Measurements from ENCODE around the gene AMIGO3.

Gene AMIGO3

GRCh38 chr3:49734752-49735151, 15.3 kb upstream of the AMIGO3 start:
- DNase-seq (ENCODE audit: low read depth): no peak
- TF ChIP-seq, protein P1, sequence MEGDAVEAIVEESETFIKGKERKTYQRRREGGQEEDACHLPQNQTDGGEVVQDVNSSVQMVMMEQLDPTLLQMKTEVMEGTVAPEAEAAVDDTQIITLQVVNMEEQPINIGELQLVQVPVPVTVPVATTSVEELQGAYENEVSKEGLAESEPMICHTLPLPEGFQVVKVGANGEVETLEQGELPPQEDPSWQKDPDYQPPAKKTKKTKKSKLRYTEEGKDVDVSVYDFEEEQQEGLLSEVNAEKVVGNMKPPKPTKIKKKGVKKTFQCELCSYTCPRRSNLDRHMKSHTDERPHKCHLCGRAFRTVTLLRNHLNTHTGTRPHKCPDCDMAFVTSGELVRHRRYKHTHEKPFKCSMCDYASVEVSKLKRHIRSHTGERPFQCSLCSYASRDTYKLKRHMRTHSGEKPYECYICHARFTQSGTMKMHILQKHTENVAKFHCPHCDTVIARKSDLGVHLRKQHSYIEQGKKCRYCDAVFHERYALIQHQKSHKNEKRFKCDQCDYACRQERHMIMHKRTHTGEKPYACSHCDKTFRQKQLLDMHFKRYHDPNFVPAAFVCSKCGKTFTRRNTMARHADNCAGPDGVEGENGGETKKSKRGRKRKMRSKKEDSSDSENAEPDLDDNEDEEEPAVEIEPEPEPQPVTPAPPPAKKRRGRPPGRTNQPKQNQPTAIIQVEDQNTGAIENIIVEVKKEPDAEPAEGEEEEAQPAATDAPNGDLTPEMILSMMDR (IDR thresholded peaks at IDR 0.05; ENCODE audit: low read length, missing control alignments): no peak
- H3K4me3 ChIP-seq (replicated peaks; ENCODE audit: low read depth, low read length): no peak overlapping the region

GRCh38 chr3:49733551-49733950, 14.1 kb upstream of the AMIGO3 start:
- peak; percentile 24 for DNase-seq (ENCODE audit: low read depth)
- TF ChIP-seq, protein P1 (IDR thresholded peaks at IDR 0.05; ENCODE audit: low read length, missing control alignments): no peak
- no peak overlapping the region for H3K4me3 ChIP-seq (replicated peaks; ENCODE audit: low read depth, low read length)

DNA sequence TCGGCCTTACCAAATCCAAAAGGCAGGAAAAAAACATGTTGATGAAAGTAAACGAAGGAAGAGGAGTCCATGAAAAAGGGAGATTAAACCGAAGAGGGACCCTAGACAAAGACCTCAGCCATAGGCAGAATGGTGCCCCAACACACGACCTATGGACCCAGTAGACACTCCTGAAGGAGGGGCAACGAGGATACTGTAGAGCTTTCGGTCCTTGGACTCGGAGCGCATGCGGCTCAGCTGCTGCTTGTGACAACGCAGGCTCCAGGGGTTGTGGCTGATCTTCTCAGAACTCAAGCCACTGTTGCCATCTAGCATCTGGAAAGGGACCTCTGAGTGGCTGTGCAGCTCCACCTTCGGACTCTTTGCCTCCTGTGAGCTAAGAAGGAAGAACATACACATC, 13.1 kb upstream of the AMIGO3 start:
- DNase-seq (ENCODE audit: low read depth): no peak
- TF ChIP-seq, protein P1 (IDR thresholded peaks at IDR 0.05; ENCODE audit: low read length, missing control alignments): no peak
- H3K4me3 ChIP-seq (replicated peaks; ENCODE audit: low read depth, low read length): no peak overlapping the region

- H3K4me3 ChIP-seq (replicated peaks; ENCODE audit: low read depth, low read length): no peak overlapping the region
- no peak for DNase-seq (ENCODE audit: low read depth)
- TF ChIP-seq, protein P1 (IDR thresholded peaks at IDR 0.05; ENCODE audit: low read length, missing control alignments): no peak
Measured at GRCh38 chr3:49729966-49730609, 10.6 kb upstream of the AMIGO3 start.

GRCh38 chr3:49727924-49728361, 8.5 kb upstream of the AMIGO3 start:
- no peak for DNase-seq (ENCODE audit: low read depth)
- H3K4me3 ChIP-seq (replicated peaks; ENCODE audit: low read depth, low read length): no peak overlapping the region
- TF ChIP-seq, protein P1 (IDR thresholded peaks at IDR 0.05; ENCODE audit: low read length, missing control alignments): no peak

DNA sequence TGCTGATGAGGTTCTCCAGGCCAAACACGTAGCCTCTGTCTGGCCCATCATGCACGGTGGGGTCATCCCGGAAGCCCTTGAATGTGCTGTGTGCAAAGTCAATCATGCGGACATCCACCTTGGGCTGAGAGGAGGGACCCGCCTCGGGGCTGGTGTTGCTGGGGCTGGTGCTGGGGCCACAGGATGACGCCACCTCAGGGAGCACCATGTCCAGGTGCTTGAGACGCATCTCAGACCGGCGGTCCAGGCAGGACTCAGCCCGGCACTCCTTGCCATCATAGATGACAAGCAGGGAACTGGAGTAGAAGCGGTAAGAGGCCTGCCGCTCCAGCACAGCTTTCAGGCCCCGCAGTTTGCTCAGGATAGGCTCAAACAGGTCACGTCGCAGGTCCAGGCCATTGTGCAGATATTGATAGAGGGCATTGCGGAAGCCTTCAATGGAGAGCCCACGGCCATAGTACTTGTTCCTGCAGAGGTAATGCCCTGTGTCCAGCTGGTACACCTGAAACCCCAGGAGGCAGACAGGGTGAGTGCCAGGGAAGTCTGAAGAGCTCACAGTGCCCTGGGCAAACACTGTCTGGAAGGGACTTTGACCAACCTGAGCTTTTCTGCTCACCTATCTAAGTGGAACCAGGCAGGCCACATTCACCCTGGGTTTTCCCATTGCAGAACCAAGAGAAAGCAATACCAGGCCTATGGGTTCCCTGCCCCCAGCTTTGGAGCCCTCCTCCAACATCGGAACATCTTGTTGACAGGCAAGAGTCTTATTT, 7.9 kb upstream of the AMIGO3 start:
- TF ChIP-seq, protein P1 (IDR thresholded peaks at IDR 0.05; ENCODE audit: low read length, missing control alignments): no peak
- no peak for DNase-seq (ENCODE audit: low read depth)
- no peak overlapping the region for H3K4me3 ChIP-seq (replicated peaks; ENCODE audit: low read depth, low read length)

Measured in fibroblast of pulmonary artery (primary cell).